ENCODE data around the gene MAST4. TPM values are rescaled to one million over a fixed set of nuclear protein-coding genes. Genes with fewer than 3 reads are reported as not detected.

The MAST4 gene
- total and polyA plus RNA-seq, 2 of the 13 experiments (the other 11 are each of a cell fraction or from before 2014, with no cell fraction given): 3.4 to 3.7 TPM

- no peaks in the 10 kb centered on the region for H3K79me2 ChIP-seq (ENCODE audit: insufficient read depth, low read length)
- H3K36me3 ChIP-seq (replicated peaks in 1 of 2; ENCODE audit: control insufficient read depth in 1 of 2, insufficient read depth in 2 of 2, low read length in 2 of 2): no peaks in the 10 kb centered on the region
- ATAC-seq (no peak), DNase-seq (ENCODE audit: low spot score) (peak; percentile 23), FAIRE-seq (no peak)
- no peak overlapping the region for H3K4me3 ChIP-seq (replicated peaks in 1 of 3; ENCODE audit: insufficient read depth in 1 of 3, low read depth in 2 of 3, low read length in 3 of 3)
- no peaks in the 10 kb centered on the region; a peak in 2 of 5 replicates for H3K27me3 ChIP-seq (ENCODE audit: control insufficient read depth in 1 of 2, insufficient read depth in 2 of 2, low read length in 2 of 2)
- intact Hi-C loops (cut with micrococcal nuclease; ENCODE audit: unreplicated experiment) (no loop called here), in situ Hi-C loops (cut with HindIII; ENCODE audit: extremely low pct_ligation_motif_present, low pct_unique_long_range_greater_than_20kb) (no loop called here)
- H3K9me3 ChIP-seq (ENCODE audit: low read length): no peaks in the 10 kb centered on the region
- peak overlapping the region; percentile 22; the same call in 1 of the 2 replicates for H3K4me2 ChIP-seq (ENCODE audit: low read depth, low read length)
- ChIA-PET POLR2A (interaction anchor here (1.5 kb wide), 1 partner anchor 184 kb away, joined by 4 read pairs; no protein-coding TSS in a partner anchor), CTCF (ENCODE audit: low intra/inter-chr PET ratio, low total read pairs) (no interaction called here)
- 3% methylated on average over 7 of the region's 7 CpGs for WGBS (ENCODE audit: low lambda C conversion rate)
- H4K20me1 ChIP-seq (ENCODE audit: insufficient read depth, low read length): no peaks in the 10 kb centered on the region
- H3K27ac ChIP-seq (ENCODE audit: extremely low read length, insufficient read depth, low read length): no peak overlapping the region
- peaks cover 25% of the 10 kb centered on the region for H3K4me1 ChIP-seq (ENCODE audit: insufficient read depth, low read length)
- no peak overlapping the region for H2AFZ ChIP-seq (ENCODE audit: low read length)
- H3K9ac ChIP-seq (ENCODE audit: insufficient read depth, low read depth, low read length): no peak overlapping the region
- no TSS peak for BruUV-seq (replicated peaks)
- TF ChIP-seq TERF1 (CRISPR knock-in tag; IDR thresholded peaks at IDR 0.05) (no peak), FOXP1 (IDR thresholded peaks at IDR 0.05) (no peak), FOXP1 (CRISPR knock-in tag; IDR thresholded peaks at IDR 0.05) (0 out of 2 replicates have a peak, but pooled peaks have one; percentile 9), CCDC6 (CRISPR knock-in tag; IDR thresholded peaks at IDR 0.05) (no peak), ZHX2 (IDR thresholded peaks at IDR 0.05; ENCODE audit: low read depth) (no peak), ZHX2 (CRISPR knock-in tag; IDR thresholded peaks at IDR 0.05; ENCODE audit: borderline replicate concordance) (no peak)
Observed at GRCh38 chr5:66960369-66961137, 364.4 kb downstream of the MAST4 start.

Data from HepG2 (cell line).